Measurements from ENCODE around the gene DVL1. TPM values are rescaled to one million over a fixed set of nuclear protein-coding genes. Genes with fewer than 3 reads are reported as not detected.
A peak's percentile ranks its signal among the peaks of the same experiment; 100 is the strongest.

DVL1 gene
- total and polyA plus RNA-seq, 9 of the 15 experiments (the other 6 are each of a cell fraction or from before 2014, with no cell fraction given): 0.62 to 135 (median 24.3) TPM

DNA sequence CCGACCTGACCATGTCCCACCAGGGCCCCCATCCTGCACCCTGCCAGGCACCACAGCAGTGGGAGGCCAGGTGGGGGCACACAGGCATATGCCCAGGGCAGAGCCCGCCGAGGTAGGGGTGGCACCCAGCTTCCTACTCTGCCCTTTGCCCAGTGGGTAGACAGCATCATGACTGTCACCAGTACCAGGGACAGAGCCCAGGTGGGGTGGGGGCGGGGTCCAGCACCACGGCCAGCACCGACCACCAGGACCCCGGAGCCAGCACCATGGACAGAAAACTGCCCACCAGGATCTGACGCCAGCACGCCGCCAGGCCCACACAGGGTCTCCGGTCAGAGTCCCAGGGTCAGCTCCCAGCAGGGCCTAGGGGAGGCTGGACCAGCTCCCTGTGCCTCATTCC lies 14.4 kb downstream of the DVL1 start (continued):
- TF ChIP-seq SAFB (IDR thresholded peaks at IDR 0.05; ENCODE audit: borderline replicate concordance, low read depth, low read length) (no peak), FOXP1 (CRISPR knock-in tag; IDR thresholded peaks at IDR 0.05) (peak; percentile 77; the same call in 1 of the 2 replicates), RBM39 (optimal IDR thresholded peaks at IDR 0.05; ENCODE audit: low read depth, low read length) (no peak), ZNF707 (CRISPR knock-in tag; conservative IDR thresholded peaks at IDR 0.05) (no peak), ZNF263 (CRISPR knock-in tag; IDR thresholded peaks at IDR 0.05; ENCODE audit: borderline replicate concordance) (peak; percentile 43; the same call in 1 of the 2 replicates), TCF7 (IDR thresholded peaks at IDR 0.05; ENCODE audit: borderline replicate concordance) (no peak), XRCC3 (IDR thresholded peaks at IDR 0.05) (no peak), HDAC6 (IDR thresholded peaks at IDR 0.05; ENCODE audit: low read depth, low read length) (no peak), DPF2 (IDR thresholded peaks at IDR 0.05) (no peak), ZNF384 (IDR thresholded peaks at IDR 0.05; ENCODE audit: low read depth, low read length) (no peak), POLR2AphosphoS2 (IDR thresholded peaks at IDR 0.05; ENCODE audit: low read length) (no peak), RBM17 (IDR thresholded peaks at IDR 0.05; ENCODE audit: borderline replicate concordance, low read depth, low read length) (no peak), BHLHE40 (IDR thresholded peaks at IDR 0.05; ENCODE audit: low read length) (no peak), ZBTB7A (IDR thresholded peaks at IDR 0.05; ENCODE audit: borderline replicate concordance, control insufficient read depth, low read depth, low read length) (peak; percentile 96), CHD4 (IDR thresholded peaks at IDR 0.05; ENCODE audit: insufficient read depth, insufficient replicate concordance, low read depth, low read length, poor library complexity, severe bottlenecking) (no peak), HMG20A (CRISPR knock-in tag; conservative IDR thresholded peaks at IDR 0.05) (no peak), ZNF830 (CRISPR knock-in tag; IDR thresholded peaks at IDR 0.05) (no peak), FOXJ3 (CRISPR knock-in tag; IDR thresholded peaks at IDR 0.05) (no peak), ZC3H4 (CRISPR knock-in tag; IDR thresholded peaks at IDR 0.05; ENCODE audit: borderline replicate concordance) (no peak), NR1H2 (CRISPR knock-in tag; IDR thresholded peaks at IDR 0.05) (no peak), ZNF143 (CRISPR knock-in tag; IDR thresholded peaks at IDR 0.05) (no peak), COPS2 (conservative IDR thresholded peaks at IDR 0.05) (no peak), SMAD3 (CRISPR knock-in tag; conservative IDR thresholded peaks at IDR 0.05) (no peak), FOXJ2 (tag; IDR thresholded peaks at IDR 0.05) (no peak)
- TF ChIP-seq, protein P1, sequence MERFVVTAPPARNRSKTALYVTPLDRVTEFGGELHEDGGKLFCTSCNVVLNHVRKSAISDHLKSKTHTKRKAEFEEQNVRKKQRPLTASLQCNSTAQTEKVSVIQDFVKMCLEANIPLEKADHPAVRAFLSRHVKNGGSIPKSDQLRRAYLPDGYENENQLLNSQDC (CRISPR knock-in tag; IDR thresholded peaks at IDR 0.05): no peak
- TF ChIP-seq, protein P2, sequence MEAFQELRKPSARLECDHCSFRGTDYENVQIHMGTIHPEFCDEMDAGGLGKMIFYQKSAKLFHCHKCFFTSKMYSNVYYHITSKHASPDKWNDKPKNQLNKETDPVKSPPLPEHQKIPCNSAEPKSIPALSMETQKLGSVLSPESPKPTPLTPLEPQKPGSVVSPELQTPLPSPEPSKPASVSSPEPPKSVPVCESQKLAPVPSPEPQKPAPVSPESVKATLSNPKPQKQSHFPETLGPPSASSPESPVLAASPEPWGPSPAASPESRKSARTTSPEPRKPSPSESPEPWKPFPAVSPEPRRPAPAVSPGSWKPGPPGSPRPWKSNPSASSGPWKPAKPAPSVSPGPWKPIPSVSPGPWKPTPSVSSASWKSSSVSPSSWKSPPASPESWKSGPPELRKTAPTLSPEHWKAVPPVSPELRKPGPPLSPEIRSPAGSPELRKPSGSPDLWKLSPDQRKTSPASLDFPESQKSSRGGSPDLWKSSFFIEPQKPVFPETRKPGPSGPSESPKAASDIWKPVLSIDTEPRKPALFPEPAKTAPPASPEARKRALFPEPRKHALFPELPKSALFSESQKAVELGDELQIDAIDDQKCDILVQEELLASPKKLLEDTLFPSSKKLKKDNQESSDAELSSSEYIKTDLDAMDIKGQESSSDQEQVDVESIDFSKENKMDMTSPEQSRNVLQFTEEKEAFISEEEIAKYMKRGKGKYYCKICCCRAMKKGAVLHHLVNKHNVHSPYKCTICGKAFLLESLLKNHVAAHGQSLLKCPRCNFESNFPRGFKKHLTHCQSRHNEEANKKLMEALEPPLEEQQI (IDR thresholded peaks at IDR 0.05): no peak
- TF ChIP-seq, protein P3, sequence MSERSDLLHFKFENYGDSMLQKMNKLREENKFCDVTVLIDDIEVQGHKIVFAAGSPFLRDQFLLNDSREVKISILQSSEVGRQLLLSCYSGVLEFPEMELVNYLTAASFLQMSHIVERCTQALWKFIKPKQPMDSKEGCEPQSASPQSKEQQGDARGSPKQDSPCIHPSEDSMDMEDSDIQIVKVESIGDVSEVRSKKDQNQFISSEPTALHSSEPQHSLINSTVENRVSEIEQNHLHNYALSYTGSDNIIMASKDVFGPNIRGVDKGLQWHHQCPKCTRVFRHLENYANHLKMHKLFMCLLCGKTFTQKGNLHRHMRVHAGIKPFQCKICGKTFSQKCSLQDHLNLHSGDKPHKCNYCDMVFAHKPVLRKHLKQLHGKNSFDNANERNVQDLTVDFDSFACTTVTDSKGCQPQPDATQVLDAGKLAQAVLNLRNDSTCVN (CRISPR knock-in tag; IDR thresholded peaks at IDR 0.05): no peak
- TF ChIP-seq, protein P4, sequence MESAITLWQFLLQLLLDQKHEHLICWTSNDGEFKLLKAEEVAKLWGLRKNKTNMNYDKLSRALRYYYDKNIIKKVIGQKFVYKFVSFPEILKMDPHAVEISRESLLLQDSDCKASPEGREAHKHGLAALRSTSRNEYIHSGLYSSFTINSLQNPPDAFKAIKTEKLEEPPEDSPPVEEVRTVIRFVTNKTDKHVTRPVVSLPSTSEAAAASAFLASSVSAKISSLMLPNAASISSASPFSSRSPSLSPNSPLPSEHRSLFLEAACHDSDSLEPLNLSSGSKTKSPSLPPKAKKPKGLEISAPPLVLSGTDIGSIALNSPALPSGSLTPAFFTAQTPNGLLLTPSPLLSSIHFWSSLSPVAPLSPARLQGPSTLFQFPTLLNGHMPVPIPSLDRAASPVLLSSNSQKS (CRISPR knock-in tag; IDR thresholded peaks at IDR 0.05): no peak
